SW 1271 (cell line): ENCODE data around the gene LAMA5.

ENCODE experiments used
- DNase-seq, 2 experiments: peaks; one replicate each; lab custom pipeline; 2025; lab: John Stamatoyannopoulos, UW

The LAMA5 gene

GRCh38 chr20:62305149-62305764 lies 61.9 kb downstream of the LAMA5 start:
- peak in 1 of 2 experiments; percentile 48 for DNase-seq

- DNase-seq, result peak in 1 of 2 experiments; percentile 48
Observed at GRCh38 chr20:62304331-62305148, 62.6 kb downstream of the LAMA5 start.

GRCh38 chr20:62303340-62304226 lies 63.5 kb downstream of the LAMA5 start:
- DNase-seq, result peak in 1 of 2 experiments; percentile 54

- no peak for DNase-seq
Observed at GRCh38 chr20:62303062-62303339, 64.1 kb downstream of the LAMA5 start.

GRCh38 chr20:62302341-62303061 lies 64.6 kb downstream of the LAMA5 start, which contains the start of gene ADRM1:
TSS of gene ADRM1 (plus strand) at chr20:62302997. CDS start at chr20:62303569, 572 bp downstream.
- peak; percentile 91 to 95 for DNase-seq

GRCh38 chr20:62301773-62302340 lies 65.3 kb downstream of the LAMA5 start:
- peak; percentile 95 to 97 for DNase-seq

GRCh38 chr20:62301111-62301668 lies 65.9 kb downstream of the LAMA5 start:
- DNase-seq, result no peak

GRCh38 chr20:62300319-62300718 lies 66.8 kb downstream of the LAMA5 start:
- DNase-seq, result no peak

GRCh38 chr20:62299666-62300236 lies 67.4 kb downstream of the LAMA5 start:
- DNase-seq, result no peak

- no peak for DNase-seq
Observed at GRCh38 chr20:62298577-62299249, 68.4 kb downstream of the LAMA5 start.

GRCh38 chr20:62297449-62298227 lies 69.5 kb downstream of the LAMA5 start:
- no peak for DNase-seq

- no peak for DNase-seq
Observed at GRCh38 chr20:62296724-62297448, 70.2 kb downstream of the LAMA5 start.

- DNase-seq, result no peak
Observed at GRCh38 chr20:62294516-62294915, 72.6 kb downstream of the LAMA5 start.

- DNase-seq, result no peak
Observed at GRCh38 chr20:62293946-62294345, 73.2 kb downstream of the LAMA5 start.

GRCh38 chr20:62293111-62293784 lies 73.9 kb downstream of the LAMA5 start:
- no peak for DNase-seq

GRCh38 chr20:62292108-62292507 lies 75.0 kb downstream of the LAMA5 start:
- DNase-seq, result no peak

GRCh38 chr20:62291251-62292066 lies 75.7 kb downstream of the LAMA5 start:
- no peak for DNase-seq
